HG03342 (cell line): ENCODE results near the gene IRGC.
"Not testable (repeated sequence)": the region's sequence is repeated elsewhere in the genome, so short reads cannot be mapped to it uniquely, and the experiment has no call there.

Source experiments
- ATAC-seq: cut with Tn5 transposase; IDR thresholded peaks from one replicate; pipeline ENCODE4 v1.9.1; 2021; ENCODE audit warnings: mild to moderate bottlenecking, moderate library complexity; ENCODE audit not compliant: unreplicated experiment

Gene IRGC

GRCh38 chr19:43751466-43752220, 35.8 kb downstream of the IRGC start:
- no peak for ATAC-seq

GRCh38 chr19:43752287-43752875, 36.5 kb downstream of the IRGC start:
- ATAC-seq, result no peak

- ATAC-seq, result no peak
These were observed 38.3 kb downstream of the IRGC start for GRCh38 chr19:43754253-43754502.

GRCh38 chr19:43754503-43755255, 38.8 kb downstream of the IRGC start, which contains the start of gene SMG9:
Gene SMG9 (minus strand): TSS chr19:43754962. CDS start chr19:43750741, 4,221 bp downstream.
- ATAC-seq, result peak; percentile 55

GRCh38 chr19:43755256-43755801, 39.5 kb downstream of the IRGC start:
- ATAC-seq, result no peak

GRCh38 chr19:43759515-43759914, 43.6 kb downstream of the IRGC start:
- no peak for ATAC-seq

GRCh38 chr19:43760941-43761340, 45.1 kb downstream of the IRGC start:
- no peak for ATAC-seq

GRCh38 chr19:43762814-43763213, 46.9 kb downstream of the IRGC start:
- ATAC-seq, result no peak

- no peak for ATAC-seq
These were observed 47.6 kb downstream of the IRGC start for GRCh38 chr19:43763473-43763939.

GRCh38 chr19:43764684-43765083, 48.8 kb downstream of the IRGC start:
- ATAC-seq, result not testable (repeated sequence)

GRCh38 chr19:43765109-43765876, 49.4 kb downstream of the IRGC start:
- peak; percentile 60 for ATAC-seq

- ATAC-seq, result no peak
These were observed 50.8 kb downstream of the IRGC start for GRCh38 chr19:43766755-43767043.

GRCh38 chr19:43767316-43767715, 51.4 kb downstream of the IRGC start:
- no peak for ATAC-seq

- no peak for ATAC-seq
These were observed 51.9 kb downstream of the IRGC start for GRCh38 chr19:43767818-43768217.

GRCh38 chr19:43768273-43769050, 52.6 kb downstream of the IRGC start:
- no peak for ATAC-seq

- no peak for ATAC-seq
These were observed 53.4 kb downstream of the IRGC start for GRCh38 chr19:43769256-43769655.
